Measurements from ENCODE around the gene SDR39U1.

SDR39U1 gene

DNA sequence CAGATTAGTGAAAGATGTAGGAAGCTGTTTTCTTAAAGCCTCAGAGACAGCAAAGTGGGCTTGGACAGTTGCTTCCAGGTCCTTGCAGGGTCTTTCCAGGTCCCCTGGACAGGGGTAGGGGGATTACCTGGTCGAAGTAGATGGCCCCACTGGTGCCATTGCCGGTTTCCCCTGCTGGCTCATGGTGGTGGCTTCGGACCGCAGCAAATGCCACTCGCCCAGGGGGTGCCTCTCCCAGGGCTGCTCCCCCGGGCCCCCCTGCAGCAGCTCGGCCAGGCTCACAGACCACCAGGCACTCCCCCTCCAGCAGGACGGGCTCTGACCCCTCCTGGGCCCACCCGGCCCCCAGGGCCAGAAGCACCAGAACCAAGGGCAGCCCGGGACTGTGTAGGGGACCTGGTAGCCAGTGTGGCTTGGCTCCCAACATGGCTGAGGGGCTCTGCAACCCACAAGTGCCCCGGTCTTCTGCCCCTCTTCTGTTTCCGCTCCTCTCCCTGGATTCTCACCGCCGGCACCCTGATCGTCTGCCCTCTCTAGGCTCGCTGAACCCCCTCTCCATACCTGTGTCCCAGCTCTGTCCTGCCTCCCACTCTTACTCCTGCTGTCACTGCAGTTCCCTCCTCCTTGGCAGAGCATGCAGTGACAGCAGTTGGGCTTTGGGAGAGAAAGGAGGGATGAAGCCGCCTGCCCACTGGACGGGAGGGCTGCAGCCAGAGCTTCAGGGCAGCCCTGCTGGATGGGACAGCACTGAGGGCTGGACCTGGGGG lies 13.8 kb downstream of the SDR39U1 start:
- DNase-seq (ENCODE audit: low spot score): no peak

DNA sequence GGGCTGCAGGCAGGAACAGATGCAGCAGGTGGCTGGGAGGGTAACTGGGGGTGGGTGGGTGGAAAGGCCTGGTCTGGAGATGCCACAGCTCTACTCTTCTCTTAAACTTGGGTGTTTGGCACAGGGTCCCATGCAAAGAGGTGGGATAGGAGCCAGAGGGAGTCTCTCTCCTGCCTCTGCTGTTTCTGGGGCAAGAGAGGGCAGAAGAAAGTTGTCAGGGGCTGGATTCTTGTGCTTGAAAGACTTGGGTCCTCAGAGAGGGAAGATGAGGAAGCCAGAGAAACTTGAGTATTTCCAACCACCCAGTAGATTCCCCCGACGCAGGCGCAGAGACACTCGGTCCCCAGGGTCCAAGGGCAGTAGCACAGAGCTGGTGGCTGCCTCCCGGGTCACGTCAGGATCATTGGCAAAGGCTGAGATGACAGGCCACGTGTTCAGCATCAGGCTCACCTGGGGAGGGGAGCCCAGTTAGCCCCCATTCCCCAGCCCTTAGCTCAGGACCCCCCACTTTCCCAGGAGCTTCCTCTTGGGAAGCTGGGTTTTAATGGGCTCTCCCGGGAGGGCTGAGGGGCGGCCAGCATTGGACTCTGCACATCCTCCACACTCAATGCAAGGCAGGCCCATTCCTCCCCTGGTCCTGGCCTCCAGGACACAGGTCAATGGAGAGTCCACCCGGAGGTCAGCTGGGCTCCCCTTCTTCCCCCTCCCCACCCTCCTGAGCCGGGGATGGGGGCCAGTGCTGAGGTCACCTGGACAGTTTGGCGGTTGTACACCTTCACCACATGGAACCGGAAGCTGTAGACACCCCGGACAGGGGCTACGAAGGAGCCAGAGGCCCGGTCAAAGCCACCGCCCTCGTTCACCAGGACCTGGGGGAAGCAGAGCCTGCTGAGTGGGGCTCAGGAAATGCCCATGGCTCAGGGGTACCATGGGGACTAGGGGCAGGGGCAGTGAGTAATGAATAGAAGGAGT lies 14.8 kb downstream of the SDR39U1 start:
- DNase-seq (ENCODE audit: low spot score): no peak

DNA sequence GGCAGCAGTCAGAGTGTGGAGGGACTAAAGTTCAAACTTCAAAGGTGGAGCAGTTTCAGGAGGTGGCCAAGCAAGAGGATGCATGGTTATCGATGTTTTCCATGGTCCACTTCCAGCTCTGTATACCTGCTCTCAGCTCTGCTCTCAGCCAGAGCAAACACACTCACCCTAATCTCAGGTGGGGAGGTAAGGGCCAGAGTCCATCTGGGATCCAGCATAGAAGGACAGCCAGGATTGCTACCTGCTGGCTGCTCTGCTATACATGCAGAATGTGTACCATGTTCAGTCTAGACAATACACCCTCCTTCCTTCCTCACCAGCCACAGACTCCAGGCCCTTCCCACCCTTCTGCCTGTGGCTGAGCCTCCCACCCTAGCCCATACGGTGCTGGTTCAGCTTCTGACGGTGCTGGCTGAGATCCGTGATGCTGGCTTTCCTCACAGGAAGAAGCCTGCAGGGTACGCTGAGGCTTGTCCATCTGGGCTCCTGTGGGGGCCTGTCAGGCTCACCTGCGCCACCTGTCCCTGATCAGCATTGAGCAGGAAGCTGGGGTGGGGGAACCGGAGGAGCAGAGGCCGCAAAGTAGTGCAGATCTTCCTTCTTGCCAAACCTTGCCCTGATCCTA lies 15.6 kb downstream of the SDR39U1 start:
- DNase-seq (ENCODE audit: low spot score): no peak

DNA sequence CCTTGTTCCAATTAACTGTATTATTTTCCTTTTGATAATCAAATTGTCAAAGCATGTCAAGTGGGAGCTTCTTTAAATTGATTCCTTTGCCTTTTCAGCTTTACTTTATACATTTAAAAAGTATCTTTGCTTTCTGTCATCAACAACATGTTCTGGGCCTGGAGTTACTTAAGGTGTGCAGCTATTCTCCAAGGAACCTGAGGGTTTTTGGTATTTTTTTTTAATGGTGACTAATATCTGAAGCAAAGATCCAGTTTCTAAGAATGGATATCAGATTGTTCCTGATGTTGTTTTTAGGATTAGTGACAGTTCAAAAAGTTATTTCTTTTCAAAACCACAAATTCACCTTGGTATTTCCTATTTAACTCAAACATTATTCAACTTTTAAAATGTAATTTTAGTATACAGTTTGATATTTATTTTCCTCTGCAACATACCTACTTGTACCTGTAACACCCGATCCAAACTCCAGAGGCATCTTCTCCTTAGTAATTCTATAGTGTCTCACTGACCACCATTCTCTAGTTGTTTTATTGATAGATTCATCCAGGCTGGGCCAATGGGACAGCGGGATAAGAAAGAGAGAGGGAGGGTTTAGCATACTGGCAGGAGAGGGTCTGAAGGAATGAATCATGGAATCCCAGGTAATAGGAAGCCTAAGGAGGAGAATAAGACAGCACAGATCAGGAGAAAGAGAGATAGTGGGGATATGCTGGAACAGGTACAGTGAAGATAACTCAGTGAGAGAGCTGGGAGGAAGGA lies 16.2 kb downstream of the SDR39U1 start:
- DNase-seq (ENCODE audit: low spot score): no peak

DNA sequence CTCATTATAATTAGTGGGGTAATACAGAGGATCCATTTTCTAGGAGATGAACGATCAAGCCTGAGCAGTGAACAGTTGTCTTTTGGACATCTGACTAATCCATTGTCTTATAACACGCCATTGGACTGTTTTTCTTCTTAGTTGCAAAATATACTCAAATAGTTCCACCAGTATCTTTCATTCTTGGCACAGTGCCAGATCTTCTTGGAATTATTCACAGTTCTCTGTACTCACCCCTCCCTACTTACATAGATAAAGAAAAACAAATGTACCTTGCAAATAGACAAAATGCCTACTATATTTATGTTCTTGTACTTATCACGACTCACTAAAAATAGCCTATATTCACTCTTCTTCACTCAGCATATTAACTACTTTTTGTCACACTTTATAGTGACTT lies 16.9 kb downstream of the SDR39U1 start:
- no peak for DNase-seq (ENCODE audit: low spot score)

DNA sequence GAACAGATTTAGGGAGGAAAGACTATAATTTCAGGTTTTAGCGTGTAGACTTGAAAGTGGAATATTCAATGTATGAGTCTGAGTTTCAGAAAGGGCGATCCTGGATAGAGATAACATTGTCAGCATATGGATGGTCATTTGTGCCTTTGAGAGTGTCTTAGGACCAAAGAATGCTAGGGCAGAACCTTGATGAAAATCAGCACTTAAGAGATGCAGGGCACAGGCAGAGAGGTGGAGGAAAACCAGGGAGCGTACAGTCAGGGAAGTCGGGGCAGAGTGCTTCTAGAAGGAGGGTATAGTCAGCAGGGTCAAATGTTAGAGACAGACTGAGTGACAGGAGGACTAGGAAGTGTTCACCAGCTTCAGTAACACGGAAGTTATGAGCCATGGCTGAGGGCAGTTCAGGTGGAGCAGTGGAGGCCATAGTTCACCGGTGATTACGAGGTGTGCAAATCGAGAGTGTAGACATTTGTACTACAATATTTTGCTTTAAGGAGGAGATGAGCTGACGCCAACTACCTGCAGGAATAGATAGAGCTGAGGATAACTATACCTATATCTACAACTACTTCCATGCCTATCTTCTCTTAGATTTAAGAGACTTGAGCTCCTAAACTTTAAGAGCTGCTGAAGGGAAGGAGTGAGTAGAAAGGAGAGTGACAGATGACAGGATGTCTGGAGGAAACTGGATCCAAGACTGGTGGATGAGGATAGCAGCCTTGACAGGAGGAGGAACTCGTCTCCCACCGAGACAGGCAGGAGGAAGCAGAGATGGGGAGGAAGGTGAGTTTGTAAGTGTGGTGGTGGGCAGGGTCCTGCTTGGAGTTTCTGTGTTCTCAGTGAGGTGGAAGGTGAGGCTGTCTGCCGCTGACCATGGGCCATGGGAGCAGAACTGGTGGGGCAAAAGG lies 19.6 kb downstream of the SDR39U1 start:
- no peak for DNase-seq (ENCODE audit: low spot score)

DNA sequence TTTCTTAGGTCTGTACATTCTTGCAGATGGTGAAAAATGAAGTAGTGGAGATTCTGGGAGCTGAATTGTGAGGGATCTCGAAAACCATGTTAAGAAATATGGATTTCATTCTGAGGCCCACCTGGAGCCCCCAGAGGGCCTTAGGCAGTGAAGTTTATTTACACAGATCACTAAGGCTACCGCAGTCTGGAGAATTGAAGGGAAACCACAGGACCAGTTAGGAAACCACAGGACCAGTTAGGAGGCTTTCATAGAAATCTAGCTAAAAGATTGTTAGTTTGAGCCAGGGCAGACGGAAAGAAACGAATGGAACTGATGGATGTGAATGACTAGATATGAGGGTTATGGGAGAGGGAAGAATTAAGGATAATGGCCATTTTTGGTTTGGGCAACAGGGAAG lies 20.3 kb downstream of the SDR39U1 start:
- no peak for DNase-seq (ENCODE audit: low spot score)

DNA sequence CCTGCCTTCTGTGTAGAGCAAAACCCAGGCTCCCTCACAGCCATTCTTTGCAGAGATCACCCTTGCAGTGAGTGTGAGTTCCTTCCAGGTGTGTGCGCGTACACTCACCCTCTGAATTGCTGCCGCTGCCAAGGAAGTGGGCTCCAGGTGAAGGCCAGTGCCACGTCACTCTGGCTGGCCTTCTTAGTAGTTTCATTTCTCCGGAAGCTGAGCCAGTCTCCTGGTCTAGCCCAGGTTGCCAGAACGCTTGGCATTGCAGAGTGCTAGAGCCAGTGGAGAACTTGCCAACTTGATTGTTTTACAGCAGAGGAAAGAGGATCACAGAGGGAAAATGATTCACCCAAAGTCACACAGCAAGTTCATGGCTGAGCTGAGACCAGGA lies 24.1 kb downstream of the SDR39U1 start:
- no peak for DNase-seq (ENCODE audit: low spot score)

DNA sequence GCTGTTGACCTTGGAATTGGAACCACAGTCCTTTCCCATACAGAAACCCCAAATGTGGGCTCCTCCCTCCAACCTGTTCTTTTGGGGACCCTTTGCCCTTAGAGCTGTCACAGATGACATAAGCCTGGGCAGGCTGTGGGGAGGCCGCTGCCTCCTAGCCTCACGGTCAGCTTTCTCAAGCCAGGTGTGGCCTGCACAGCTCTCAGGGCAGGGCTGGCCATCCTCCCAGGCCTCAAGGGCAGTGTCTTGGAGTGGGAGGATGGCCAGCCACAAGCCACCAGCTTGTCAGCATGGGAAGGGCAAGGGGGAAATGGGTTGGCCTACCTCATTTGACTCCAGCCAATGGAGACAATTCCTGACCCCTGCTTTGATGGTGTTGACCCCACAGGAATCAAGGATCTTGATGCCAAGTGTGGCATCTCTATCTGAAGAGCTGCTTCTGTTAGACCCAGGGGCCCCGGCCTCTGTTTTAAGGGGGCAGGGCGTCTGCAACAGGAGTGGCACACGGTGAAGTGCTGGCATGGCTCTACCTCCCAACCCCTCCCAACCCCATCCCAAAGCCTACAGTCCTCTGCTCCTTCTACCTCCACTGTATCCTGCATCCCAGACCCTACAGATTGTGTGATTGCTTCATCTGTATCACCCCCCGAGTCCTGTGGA lies 24.6 kb downstream of the SDR39U1 start:
- DNase-seq (ENCODE audit: low spot score): no peak

DNA sequence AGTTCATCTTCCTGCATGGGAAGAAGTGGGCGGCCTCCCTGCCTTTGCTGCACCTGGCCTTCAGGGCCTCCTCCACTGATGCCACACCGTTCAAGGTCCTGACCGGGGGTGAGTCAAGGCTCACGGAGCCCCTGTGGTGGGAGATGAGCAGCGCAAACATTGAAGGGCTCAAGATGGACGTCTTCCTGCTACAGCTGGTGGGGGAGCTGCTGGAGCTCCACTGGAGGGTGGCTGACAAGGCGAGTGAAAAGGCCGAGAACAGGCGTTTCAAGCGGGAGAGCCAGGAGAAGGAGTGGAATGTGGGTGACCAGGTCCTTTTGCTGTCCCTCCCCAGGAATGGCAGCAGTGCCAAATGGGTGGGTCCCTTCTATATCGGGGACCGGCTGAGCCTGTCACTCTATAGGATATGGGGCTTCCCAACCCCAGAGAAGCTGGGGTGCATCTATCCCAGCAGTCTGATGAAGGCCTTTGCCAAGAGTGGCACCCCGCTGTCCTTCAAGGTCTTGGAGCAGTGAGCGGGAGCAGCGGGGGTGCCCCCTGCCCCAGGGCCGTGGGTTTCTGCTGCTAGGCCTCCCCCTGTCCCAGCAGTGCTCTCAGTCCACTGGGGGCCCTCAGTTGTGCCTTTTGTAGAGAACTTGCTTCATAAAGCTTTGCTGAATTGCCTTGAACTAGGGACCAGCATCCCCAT lies 25.5 kb downstream of the SDR39U1 start:
- no peak for DNase-seq (ENCODE audit: low spot score)

DNA sequence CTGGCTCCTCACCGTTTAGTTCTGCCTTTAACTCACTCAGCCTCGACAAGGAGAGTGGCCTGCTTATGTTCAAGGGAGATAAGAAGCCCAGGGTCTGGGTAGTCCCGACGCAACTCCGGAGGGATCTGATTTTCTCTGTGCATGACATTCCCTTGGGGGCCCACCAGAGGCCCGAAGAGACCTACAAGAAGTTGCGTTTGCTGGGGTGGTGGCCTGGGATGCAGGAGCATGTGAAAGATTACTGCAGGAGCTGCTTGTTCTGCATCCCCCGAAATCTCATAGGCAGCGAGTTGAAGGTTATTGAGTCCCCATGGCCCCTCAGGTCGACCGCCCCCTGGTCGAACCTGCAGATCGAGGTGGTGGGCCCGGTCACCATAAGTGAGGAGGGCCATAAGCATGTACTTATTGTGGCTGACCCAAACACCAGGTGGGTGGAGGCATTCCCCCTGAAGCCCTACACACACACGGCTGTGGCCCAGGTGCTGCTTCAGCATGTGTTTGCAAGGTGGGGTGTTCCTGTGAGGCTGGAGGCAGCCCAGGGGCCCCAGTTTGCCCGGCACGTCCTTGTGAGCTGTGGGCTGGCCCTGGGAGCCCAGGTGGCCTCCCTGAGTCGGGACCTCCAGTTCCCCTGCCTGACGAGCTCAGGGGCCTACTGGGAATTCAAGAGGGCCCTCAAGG lies 26.2 kb downstream of the SDR39U1 start:
- no peak for DNase-seq (ENCODE audit: low spot score)

DNA sequence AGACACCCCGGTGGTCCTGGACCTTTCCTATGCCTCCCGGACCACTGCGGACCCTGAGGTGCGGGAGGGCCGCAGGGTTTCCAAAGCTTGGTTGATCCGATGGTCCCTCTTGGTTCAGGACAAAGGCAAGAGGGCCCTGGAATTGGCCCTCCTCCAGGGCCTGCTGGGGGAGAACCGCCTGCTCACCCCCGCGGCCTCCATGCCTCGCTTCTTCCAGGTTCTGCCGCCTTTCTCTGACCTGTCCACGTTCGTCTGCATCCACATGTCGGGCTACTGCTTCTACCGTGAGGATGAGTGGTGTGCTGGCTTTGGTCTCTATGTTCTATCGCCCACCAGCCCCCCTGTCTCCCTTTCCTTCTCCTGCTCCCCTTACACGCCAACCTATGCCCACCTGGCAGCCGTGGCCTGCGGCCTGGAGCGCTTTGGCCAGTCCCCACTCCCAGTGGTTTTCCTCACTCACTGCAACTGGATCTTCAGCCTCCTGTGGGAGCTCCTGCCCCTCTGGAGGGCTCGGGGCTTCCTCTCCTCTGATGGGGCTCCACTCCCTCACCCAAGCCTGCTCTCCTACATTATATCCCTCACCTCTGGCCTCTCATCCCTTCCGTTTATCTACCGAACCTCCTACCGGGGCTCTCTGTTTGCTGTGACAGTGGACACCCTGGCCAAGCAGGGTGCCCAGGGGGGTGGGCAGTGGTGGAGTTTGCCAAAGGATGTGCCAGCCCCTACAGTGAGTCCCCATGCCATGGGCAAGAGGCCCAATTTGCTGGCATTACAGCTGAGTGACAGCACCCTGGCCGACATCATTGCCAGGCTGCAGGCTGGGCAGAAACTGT lies 26.9 kb downstream of the SDR39U1 start:
- DNase-seq (ENCODE audit: low spot score): no peak

DNA sequence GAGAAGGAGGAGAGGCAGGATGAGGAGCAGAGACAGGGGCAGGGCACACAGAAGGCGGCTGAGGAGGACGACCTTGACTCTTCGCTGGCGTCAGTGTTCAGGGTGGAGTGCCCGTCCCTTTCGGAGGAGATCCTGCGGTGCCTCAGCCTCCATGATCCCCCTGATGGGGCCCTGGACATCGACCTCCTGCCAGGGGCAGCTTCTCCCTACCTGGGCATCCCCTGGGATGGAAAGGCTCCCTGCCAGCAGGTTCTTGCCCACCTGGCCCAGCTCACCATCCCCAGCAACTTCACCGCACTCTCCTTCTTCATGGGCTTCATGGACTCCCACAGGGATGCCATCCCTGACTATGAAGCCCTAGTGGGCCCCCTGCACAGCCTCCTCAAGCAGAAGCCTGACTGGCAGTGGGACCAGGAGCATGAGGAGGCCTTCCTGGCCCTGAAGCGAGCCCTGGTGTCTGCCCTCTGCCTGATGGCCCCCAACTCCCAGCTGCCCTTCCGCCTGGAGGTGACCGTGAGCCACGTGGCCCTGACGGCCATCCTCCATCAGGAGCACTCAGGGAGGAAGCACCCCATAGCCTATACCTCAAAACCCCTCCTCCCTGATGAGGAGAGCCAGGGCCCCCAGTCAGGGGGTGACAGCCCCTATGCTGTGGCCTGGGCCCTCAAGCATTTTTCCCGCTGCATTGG lies 27.7 kb downstream of the SDR39U1 start:
- no peak for DNase-seq (ENCODE audit: low spot score)

DNA sequence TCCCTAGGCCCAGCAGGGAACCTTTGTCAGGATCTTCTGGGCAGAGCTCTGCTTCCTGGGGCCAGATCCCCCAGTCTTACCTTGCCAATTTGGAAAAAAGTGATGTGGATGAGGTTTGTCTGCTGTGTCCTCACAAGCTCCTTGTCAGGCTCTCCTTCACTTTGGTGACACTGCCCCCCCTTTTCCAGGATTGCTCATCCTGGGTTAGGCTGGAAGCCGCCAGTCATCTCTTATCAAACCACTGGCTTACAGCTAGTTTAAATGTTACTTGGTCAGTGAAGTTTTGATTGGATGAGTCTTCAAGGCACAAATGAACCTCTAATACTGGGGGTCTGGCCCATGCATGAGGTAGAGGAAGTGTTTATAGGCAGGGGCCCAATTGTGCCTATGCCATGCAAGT lies 28.5 kb downstream of the SDR39U1 start:
- no peak for DNase-seq (ENCODE audit: low spot score)

DNA sequence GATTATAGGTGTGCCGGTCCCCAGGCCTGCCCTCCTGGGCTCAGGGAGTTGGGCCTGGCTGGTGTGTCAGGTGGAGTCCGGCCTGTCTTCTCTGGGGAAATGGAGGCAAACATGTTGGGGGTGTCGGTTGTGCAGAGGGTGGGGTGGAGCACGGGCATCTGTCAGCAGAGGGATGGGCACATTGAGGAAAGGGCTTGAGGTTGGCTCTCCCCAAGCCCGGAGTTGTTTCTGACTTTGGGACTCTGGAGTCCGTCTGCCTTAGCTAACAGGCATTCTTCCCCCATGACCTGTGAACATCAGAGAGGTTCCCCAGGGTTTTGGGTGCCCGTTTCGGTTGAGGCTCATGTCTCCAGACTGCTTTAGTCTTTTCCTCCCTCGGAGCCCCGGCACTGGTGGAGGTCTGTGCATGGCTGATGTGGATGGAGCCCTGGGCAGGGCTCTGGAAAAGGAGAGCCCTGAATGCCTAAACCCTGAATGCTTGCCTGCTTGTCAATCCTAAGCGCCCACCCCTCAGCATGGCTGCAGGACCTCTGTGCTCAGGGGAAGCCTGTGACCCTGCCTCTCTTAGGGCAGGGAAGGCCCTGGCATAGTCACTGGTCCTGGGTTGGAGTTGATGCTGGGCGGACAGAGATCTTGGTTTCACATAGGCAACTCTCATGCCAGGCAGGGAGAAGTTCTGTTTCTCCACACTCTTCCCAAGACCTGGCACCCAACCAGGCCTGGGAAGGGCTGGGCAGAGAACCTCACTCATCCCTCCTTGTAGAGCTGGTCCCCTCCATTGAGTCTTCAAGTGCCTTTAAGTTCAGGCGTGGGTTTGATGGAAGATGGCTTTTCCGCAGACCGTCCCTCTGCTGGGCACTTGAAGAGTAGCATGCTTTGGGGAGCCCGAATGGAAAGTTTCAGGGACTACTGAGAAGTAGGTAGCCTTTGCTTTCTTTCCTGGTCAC lies 30.9 kb downstream of the SDR39U1 start:
- DNase-seq (ENCODE audit: low spot score): peak; percentile 72

DNA sequence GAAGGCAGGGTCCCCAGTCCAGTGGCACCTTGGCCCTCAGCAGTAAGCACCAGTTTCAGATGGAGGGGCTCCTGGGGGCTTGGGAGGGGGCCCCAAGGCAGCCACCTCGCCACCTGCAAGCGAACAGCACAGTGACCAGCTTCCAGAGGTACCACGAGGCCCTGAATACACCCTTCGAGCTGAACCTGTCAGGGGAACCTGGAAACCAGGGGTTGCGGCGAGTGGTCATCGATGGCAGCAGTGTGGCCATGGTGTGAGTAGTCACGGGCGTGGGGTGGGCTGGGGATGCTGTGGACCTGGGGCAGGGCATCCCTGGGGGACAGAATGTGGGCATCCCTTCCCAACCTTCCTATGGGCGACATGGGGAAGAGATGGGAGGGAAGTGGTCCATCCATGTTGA lies 32.6 kb downstream of the SDR39U1 start:
- DNase-seq (ENCODE audit: low spot score): no peak

DNA sequence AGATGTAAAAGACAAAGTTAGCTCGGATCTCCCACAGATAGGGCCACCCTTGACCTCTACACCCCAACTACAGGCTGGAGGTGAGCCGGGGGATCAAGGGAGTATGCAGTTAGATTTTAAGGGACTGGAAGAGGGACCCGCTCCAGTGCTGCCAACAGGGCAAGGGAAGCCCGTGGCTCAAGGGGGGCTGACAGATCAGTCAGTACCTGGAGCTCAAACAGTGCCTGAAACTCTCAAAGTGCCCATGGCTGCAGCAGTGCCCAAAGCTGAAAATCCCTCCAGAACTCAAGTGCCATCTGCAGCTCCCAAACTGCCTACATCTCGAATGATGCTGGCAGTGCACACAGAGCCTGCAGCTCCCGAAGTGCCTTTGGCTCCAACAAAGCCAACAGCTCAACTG lies 33.4 kb downstream of the SDR39U1 start:
- DNase-seq (ENCODE audit: low spot score): no peak
